ENCODE measurements around the gene GABRD. TPM values are rescaled to one million over a fixed set of nuclear protein-coding genes. Genes with fewer than 3 reads are reported as not detected.

GABRD gene, protein sequence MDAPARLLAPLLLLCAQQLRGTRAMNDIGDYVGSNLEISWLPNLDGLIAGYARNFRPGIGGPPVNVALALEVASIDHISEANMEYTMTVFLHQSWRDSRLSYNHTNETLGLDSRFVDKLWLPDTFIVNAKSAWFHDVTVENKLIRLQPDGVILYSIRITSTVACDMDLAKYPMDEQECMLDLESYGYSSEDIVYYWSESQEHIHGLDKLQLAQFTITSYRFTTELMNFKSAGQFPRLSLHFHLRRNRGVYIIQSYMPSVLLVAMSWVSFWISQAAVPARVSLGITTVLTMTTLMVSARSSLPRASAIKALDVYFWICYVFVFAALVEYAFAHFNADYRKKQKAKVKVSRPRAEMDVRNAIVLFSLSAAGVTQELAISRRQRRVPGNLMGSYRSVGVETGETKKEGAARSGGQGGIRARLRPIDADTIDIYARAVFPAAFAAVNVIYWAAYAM
- total RNA-seq (2021) (not detected in 2 replicates), Bru-seq, nascent RNA (not detected), BruChase-seq, experiment 1, labeled RNA remaining after a 2-hour chase (not detected), BruChase-seq, experiment 2, labeled RNA remaining after a 6-hour chase (percentile 7 among the genes with signal in this experiment)
- long read RNA-seq, result 0 reads

DNA sequence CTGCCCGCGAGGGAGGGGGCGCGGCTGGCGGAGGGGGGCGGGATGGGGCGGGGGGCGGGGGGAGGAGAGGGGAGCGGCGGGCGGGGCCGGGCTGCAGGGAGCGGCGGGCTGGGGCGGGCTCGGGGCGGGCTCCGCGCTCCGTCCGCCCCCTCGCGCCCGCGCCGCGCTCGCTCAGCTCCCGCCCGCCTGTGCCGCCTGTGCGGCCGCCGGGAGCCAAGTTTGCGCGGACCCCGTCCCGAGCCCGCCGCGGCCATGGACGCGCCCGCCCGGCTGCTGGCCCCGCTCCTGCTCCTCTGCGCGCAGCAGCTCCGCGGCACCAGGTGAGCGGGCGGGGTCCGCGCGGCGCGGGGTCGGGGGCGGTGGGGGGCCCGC lies at the start of gene GABRD:
GABRD (plus strand) TSS at position 174 of the 372 bp plus-strand sequence; CDS start at position 253, 79 bp downstream.
- no peak for TF ChIP-seq EZH2 (IDR thresholded peaks at IDR 0.05; ENCODE audit: low read depth)
- TF ChIP-seq, protein P1, sequence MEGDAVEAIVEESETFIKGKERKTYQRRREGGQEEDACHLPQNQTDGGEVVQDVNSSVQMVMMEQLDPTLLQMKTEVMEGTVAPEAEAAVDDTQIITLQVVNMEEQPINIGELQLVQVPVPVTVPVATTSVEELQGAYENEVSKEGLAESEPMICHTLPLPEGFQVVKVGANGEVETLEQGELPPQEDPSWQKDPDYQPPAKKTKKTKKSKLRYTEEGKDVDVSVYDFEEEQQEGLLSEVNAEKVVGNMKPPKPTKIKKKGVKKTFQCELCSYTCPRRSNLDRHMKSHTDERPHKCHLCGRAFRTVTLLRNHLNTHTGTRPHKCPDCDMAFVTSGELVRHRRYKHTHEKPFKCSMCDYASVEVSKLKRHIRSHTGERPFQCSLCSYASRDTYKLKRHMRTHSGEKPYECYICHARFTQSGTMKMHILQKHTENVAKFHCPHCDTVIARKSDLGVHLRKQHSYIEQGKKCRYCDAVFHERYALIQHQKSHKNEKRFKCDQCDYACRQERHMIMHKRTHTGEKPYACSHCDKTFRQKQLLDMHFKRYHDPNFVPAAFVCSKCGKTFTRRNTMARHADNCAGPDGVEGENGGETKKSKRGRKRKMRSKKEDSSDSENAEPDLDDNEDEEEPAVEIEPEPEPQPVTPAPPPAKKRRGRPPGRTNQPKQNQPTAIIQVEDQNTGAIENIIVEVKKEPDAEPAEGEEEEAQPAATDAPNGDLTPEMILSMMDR (conservative IDR thresholded peaks at IDR 0.05), result no peak
- CTCF ChIA-PET, result no interaction called here
- Histone ChIP-seq H3K27me3 (ENCODE audit: insufficient read depth, low read depth) (peaks cover 88% of the 10 kb centered on the region), H3K9me3 (ENCODE audit: insufficient read depth, low read depth) (no peaks in the 10 kb centered on the region), H3K79me2 (ENCODE audit: low read depth) (no peaks in the 10 kb centered on the region), H3K27ac (no peak within 1 kb of the TSS), H4K20me1 (ENCODE audit: insufficient read depth) (no peaks in the 10 kb centered on the region), H3F3A (ENCODE audit: insufficient read depth, low read depth) (peaks cover 3% of the 10 kb centered on the region; the same call in 1 of the 2 replicates), H3K36me3 (ENCODE audit: low read depth) (no peaks in the 10 kb centered on the region), H2AFZ (no peak within 1 kb of the TSS), H3K4me3 (no peak within 1 kb of the TSS), H3K9me2 (ENCODE audit: insufficient read depth) (no peaks in the 10 kb centered on the region), H3K4me2 (no peak within 1 kb of the TSS), H3K4me1 (replicated peaks; ENCODE audit: insufficient read depth) (no peaks in the 10 kb centered on the region)
- intact Hi-C loops (cut with micrococcal nuclease; ENCODE audit: unreplicated experiment), result no loop called here
- no peak for DNase-seq
- POLR2A ChIA-PET (ENCODE audit: unreplicated experiment), result interaction anchor here (0.6 kb wide), 1 partner anchor 170 kb away, joined by 8 read pairs; no protein-coding TSS in a partner anchor
- no TSS peak for BruUV-seq (replicated peaks)

DNA sequence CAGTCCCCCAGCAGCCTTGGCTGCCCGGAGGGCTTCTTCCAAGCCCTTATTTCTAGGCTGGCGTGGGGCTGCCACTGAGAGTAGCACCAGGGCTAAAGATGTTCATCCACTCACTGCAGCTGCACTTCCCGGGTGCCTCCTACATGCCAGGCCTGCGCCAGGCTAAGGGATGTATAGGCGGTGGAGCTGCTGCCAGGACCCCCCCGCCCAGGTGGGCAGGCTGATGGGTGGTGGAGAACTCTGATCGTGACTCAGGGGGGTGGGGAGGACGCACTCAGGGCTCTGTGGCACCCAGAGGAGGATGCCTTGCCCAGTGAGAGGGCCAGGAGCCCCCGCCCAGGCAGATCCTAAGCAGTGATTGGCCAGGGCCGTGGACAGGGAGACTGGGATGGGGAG lies 49.6 kb upstream of the GABRD start:
- no peaks in the 10 kb centered on the region for H3K4me1 ChIP-seq (replicated peaks; ENCODE audit: insufficient read depth)
- no TSS peak for BruUV-seq (replicated peaks)
- intact Hi-C loops (cut with micrococcal nuclease; ENCODE audit: unreplicated experiment), result no loop called here
- H3K9me3 ChIP-seq (ENCODE audit: insufficient read depth, low read depth), result no peaks in the 10 kb centered on the region
- no peak overlapping the region for H2AFZ ChIP-seq
- no peaks in the 10 kb centered on the region for H3K9me2 ChIP-seq (ENCODE audit: insufficient read depth)
- ChIA-PET CTCF (no interaction called here), POLR2A (ENCODE audit: unreplicated experiment) (interaction anchor here (0.6 kb wide), 1 partner anchor 164 kb away, joined by 3 read pairs; no protein-coding TSS in a partner anchor)
- H3K4me2 ChIP-seq, result no peak overlapping the region
- H3K27me3 ChIP-seq (ENCODE audit: insufficient read depth, low read depth), result peaks cover 28% of the 10 kb centered on the region
- peaks cover 5% of the 10 kb centered on the region; the same call in 1 of the 2 replicates for H3F3A ChIP-seq (ENCODE audit: insufficient read depth, low read depth)
- no peaks in the 10 kb centered on the region for H3K79me2 ChIP-seq (ENCODE audit: low read depth)
- no peak for DNase-seq
- no peak overlapping the region for H3K4me3 ChIP-seq
- H3K27ac ChIP-seq, result no peak overlapping the region
- H3K36me3 ChIP-seq (ENCODE audit: low read depth), result no peaks in the 10 kb centered on the region
- no peaks in the 10 kb centered on the region for H4K20me1 ChIP-seq (ENCODE audit: insufficient read depth)
- TF ChIP-seq EZH2 (IDR thresholded peaks at IDR 0.05; ENCODE audit: low read depth), result no peak
- TF ChIP-seq, protein P1 (conservative IDR thresholded peaks at IDR 0.05), result no peak

DNA sequence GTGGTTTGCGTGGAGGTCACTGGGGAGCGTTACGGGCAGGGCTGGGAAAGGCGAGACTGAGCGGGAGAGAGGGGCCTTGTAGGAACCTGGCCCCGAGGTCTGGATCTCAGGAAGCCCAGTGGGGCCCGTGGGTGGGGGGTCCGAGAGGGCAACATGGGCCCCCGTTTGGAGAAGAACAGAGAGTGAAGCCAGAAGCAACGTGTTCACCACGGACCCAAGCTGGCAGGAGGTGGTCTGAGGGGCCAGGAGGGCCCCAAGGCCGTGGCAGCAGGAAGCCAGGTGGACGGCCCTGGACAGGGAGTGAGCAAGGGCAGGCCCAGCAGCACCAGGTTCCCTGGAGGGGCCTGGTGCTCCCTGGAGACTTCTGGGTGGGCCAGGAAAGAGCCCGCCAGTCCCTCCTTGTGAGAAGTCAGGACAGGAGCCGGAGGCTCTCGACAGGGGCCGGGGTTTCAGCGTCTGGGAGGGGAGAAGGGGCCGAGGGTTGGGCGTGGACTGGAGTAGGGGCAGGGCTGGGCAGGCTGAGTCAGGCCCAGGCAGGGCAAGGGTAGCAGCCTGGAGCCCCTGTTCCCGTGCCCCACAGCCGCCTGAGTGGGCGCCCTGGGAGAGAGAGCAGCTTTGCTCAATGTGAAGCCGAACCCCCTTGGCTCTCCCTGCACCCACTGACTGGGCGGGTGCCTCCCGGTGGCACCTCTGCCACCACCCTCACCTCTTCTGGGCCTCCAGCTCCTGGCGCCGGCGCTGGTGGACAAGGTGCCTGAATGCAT lies 49.0 kb upstream of the GABRD start:
- no peak for DNase-seq
- H3F3A ChIP-seq (ENCODE audit: insufficient read depth, low read depth), result peaks cover 5% of the 10 kb centered on the region; the same call in 1 of the 2 replicates
- ChIA-PET CTCF (no interaction called here), POLR2A (ENCODE audit: unreplicated experiment) (no interaction called here)
- H3K9me2 ChIP-seq (ENCODE audit: insufficient read depth), result no peaks in the 10 kb centered on the region
- no peak overlapping the region for H3K4me3 ChIP-seq
- no peak for TF ChIP-seq EZH2 (IDR thresholded peaks at IDR 0.05; ENCODE audit: low read depth)
- TF ChIP-seq, protein P1 (conservative IDR thresholded peaks at IDR 0.05), result no peak
- H2AFZ ChIP-seq, result no peak overlapping the region
- no peak overlapping the region for H3K4me2 ChIP-seq
- intact Hi-C loops (cut with micrococcal nuclease; ENCODE audit: unreplicated experiment), result no loop called here
- H3K27me3 ChIP-seq (ENCODE audit: insufficient read depth, low read depth), result peaks cover 28% of the 10 kb centered on the region
- no peaks in the 10 kb centered on the region for H3K4me1 ChIP-seq (replicated peaks; ENCODE audit: insufficient read depth)
- no peaks in the 10 kb centered on the region for H4K20me1 ChIP-seq (ENCODE audit: insufficient read depth)
- no TSS peak for BruUV-seq (replicated peaks)
- H3K79me2 ChIP-seq (ENCODE audit: low read depth), result no peaks in the 10 kb centered on the region
- no peaks in the 10 kb centered on the region for H3K9me3 ChIP-seq (ENCODE audit: insufficient read depth, low read depth)
- no peak overlapping the region for H3K27ac ChIP-seq
- H3K36me3 ChIP-seq (ENCODE audit: low read depth), result no peaks in the 10 kb centered on the region

Data from PC-9 (cell line).